Stomach smooth muscle (tissue), 2 donors: ENCODE data around the gene NCK2.

ENCODE experiments used
- H3K27ac ChIP-seq: one replicate; pipeline ENCODE4 v1.7.0; 2013; ENCODE audit warnings: mild to moderate bottlenecking, low read length, inconsistent platforms
- H3K27me3 ChIP-seq, 2 donors: one replicate each; pipeline ENCODE4 v1.7.0; 2013; ENCODE audit warnings: low read length in 2 of 2; ENCODE audit not compliant: insufficient read depth in 2 of 2, control insufficient read depth in 1 of 2
- H3K36me3 ChIP-seq, 2 donors: one replicate each; pipeline ENCODE4 v1.7.0; 2013; ENCODE audit warnings: low read length in 2 of 2; ENCODE audit not compliant: control insufficient read depth in 2 of 2, insufficient read depth in 2 of 2
- H3K4me1 ChIP-seq: one replicate; pipeline ENCODE4 v1.7.0; 2013; ENCODE audit warnings: low read length; ENCODE audit not compliant: control insufficient read depth, insufficient read depth
- H3K4me3 ChIP-seq, 2 donors: one replicate each; pipeline ENCODE4 v1.7.0; 2013; ENCODE audit warnings: low read length in 2 of 2
- H3K9ac ChIP-seq, 2 donors: one replicate each; pipeline ENCODE4 v1.7.0; 2013; ENCODE audit warnings: low read length in 2 of 2, mild to moderate bottlenecking in 1 of 2
- H3K9me3 ChIP-seq, 2 donors: one replicate each; pipeline ENCODE4 v1.7.0; 2013; ENCODE audit warnings: low read length in 2 of 2; ENCODE audit not compliant: control insufficient read depth in 2 of 2
- donor health status: healthy.
- donor health status: Pancreatic carcinoma.

NCK2 gene

DNA sequence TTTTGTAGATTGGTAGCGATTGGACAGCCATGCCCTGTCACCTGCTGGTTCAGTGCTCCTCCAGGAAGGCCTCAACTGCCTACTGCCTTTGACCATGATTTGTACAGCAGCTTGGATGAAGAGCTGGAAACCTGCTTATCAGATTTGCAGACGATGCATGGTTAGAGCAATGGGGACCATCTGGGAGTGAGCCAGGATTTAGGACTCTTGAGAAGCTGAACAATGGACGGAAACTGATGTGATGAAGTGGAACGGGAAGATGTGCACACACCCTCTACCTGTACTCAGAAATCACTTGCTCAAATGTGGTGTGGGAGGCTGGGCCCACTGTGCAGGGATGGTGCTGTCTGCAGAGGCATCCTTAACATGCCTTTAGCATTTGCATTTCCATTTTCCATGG lies 57.2 kb downstream of the NCK2 start:
- no peak overlapping the region for H3K4me3 ChIP-seq
- no peak overlapping the region for H3K27ac ChIP-seq
- H3K27me3 ChIP-seq = no peaks in the 10 kb centered on the region
- no peak overlapping the region for H3K9ac ChIP-seq
- H3K4me1 ChIP-seq = peaks cover 27% of the 10 kb centered on the region
- peaks cover 0 to 2% of the 10 kb centered on the region in 2 donors for H3K36me3 ChIP-seq
- H3K9me3 ChIP-seq = no peaks in the 10 kb centered on the region

DNA sequence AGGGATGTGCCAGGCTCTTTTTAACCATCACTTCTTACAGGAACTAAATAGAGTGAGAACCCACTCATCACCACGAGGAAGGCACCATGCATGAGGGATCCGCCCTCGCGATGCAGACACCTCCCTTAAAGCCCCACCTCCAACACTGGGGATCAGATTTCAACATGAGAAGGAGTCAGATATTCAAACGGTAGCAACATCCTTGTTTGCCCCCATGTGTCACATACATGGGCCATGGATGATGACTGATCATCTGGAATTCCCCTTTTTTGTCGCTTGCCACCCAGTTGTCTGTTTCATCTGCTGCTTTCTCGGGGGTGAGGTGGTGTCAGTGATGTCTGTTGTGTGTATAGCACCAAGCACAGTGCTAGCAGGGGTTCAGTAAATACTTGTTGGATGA lies 57.9 kb downstream of the NCK2 start:
- Histone ChIP-seq H3K9ac (no peak overlapping the region), H3K36me3 (peaks cover 0 to 2% of the 10 kb centered on the region in 2 donors), H3K4me1 (peaks cover 21% of the 10 kb centered on the region), H3K4me3 (no peak overlapping the region), H3K27ac (no peak overlapping the region), H3K9me3 (no peaks in the 10 kb centered on the region), H3K27me3 (no peaks in the 10 kb centered on the region)

- Histone ChIP-seq H3K27ac (no peak overlapping the region), H3K4me3 (no peak overlapping the region), H3K9ac (no peak overlapping the region), H3K36me3 (peaks cover 0 to 2% of the 10 kb centered on the region in 2 donors), H3K9me3 (no peaks in the 10 kb centered on the region), H3K27me3 (no peaks in the 10 kb centered on the region), H3K4me1 (peaks cover 23% of the 10 kb centered on the region)
Measured at GRCh38 chr2:105803337-105803736, 58.6 kb downstream of the NCK2 start.

DNA sequence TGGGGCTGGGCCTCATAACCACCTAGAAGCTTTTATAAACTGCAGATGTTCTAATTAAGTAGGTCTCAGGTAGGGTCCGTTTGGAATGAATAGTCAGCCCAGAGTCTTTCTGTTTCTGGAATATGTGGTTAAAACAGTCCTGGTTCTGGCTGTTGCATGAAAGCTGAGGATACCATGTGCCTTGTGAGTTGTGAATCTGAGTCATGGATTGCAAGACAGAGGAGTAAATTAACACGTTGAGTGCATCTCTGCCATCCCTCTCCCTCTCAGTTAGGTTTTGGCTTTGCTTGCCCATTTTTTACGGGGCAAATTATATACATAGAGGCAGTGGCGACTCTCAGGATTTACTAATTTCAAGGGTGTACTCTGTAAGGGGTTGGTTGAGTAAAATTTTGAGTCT lies 59.1 kb downstream of the NCK2 start:
- Histone ChIP-seq H3K9ac (no peak overlapping the region), H3K4me1 (peaks cover 23% of the 10 kb centered on the region), H3K9me3 (no peaks in the 10 kb centered on the region), H3K27ac (no peak overlapping the region), H3K27me3 (no peaks in the 10 kb centered on the region), H3K4me3 (no peak overlapping the region), H3K36me3 (peaks cover 0 to 2% of the 10 kb centered on the region in 2 donors)

DNA sequence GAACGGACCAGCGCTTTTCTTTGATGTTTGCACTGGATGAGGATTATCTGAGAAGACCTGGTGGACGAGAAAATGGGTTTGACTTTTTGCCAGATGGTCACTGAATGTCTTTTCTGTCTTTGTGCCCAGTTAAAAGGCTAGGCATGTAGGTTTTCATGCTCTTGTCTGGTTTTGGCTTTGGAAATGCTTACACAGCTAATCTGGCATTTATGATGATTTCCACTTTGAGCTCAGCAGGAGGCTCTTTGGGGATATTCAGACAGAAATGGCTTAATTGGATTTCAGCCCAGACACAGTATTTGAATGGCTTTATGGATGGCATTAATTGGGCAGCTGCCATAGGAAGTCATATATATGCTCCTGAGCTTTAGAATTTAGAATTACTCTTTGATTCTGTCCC lies 59.6 kb downstream of the NCK2 start:
- no peak overlapping the region for H3K9ac ChIP-seq
- H3K4me3 ChIP-seq = no peak overlapping the region
- no peaks in the 10 kb centered on the region for H3K27me3 ChIP-seq
- H3K4me1 ChIP-seq = peaks cover 23% of the 10 kb centered on the region
- peaks cover 0 to 2% of the 10 kb centered on the region in 2 donors for H3K36me3 ChIP-seq
- H3K9me3 ChIP-seq = no peaks in the 10 kb centered on the region
- H3K27ac ChIP-seq = no peak overlapping the region

DNA sequence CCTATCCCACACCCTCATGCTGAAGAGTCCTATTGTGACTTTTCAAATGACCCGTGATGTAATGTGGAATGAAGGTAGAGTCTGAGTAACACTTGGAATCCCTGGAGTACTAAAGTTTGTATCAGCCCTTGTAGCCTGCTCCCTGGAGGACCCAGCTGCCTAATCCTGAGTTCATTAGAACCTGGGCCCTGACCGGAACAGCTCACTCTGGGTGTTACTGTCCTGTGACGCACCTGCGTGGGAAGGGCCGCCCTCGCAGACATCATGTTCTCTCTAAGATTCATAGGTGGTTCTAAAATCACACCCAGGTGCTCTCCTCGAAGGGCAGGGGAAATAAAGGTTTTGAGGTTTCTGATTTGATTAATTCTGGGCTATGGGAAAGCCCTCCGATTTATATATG lies 62.3 kb downstream of the NCK2 start:
- Histone ChIP-seq H3K9me3 (no peaks in the 10 kb centered on the region), H3K27ac (no peak overlapping the region), H3K4me3 (no peak overlapping the region), H3K4me1 (peaks cover 35% of the 10 kb centered on the region), H3K9ac (no peak overlapping the region), H3K27me3 (no peaks in the 10 kb centered on the region), H3K36me3 (peaks cover 0 to 2% of the 10 kb centered on the region in 2 donors)

DNA sequence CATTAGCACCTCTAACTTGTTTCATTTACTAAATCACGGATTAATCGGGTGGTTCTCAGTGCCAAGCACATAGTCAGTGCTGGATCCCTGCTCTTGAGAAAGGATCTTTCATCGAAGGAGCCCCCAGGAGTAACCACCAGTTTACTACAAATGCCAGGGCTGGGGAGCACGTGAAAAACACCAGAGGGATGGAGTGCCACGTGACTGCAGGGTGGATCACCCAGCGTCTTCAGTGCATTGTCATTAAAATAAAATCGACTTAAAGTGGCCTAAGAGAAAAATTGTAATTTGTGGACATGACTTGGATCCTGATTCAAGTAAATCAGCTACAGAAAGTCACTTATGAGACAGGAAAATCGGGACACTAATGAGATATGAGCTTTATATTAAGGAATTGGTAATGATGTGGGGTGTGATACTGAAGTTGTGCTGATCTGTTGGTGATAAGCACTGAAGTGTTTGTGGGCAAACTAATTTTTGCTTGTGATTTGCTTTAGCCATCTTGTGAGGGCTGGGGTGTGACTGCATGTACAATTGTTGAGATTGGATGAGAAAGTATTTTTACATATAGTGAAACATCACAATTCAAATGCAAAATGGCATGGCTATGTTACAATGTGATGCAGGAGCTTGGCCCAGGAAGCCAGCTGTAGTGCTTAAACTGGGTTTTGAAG lies 63.8 kb downstream of the NCK2 start:
- Histone ChIP-seq H3K4me1 (peaks cover 43% of the 10 kb centered on the region), H3K9ac (no peak overlapping the region), H3K27ac (no peak overlapping the region), H3K36me3 (no peaks in the 10 kb centered on the region), H3K4me3 (no peak overlapping the region), H3K9me3 (no peaks in the 10 kb centered on the region), H3K27me3 (no peaks in the 10 kb centered on the region)

GRCh38 chr2:105809097-105809473 lies 64.4 kb downstream of the NCK2 start:
- H3K4me3 ChIP-seq = no peak overlapping the region
- no peak overlapping the region for H3K27ac ChIP-seq
- no peaks in the 10 kb centered on the region for H3K9me3 ChIP-seq
- peaks cover 44% of the 10 kb centered on the region for H3K4me1 ChIP-seq
- no peak overlapping the region for H3K9ac ChIP-seq
- no peaks in the 10 kb centered on the region for H3K27me3 ChIP-seq
- no peaks in the 10 kb centered on the region for H3K36me3 ChIP-seq

DNA sequence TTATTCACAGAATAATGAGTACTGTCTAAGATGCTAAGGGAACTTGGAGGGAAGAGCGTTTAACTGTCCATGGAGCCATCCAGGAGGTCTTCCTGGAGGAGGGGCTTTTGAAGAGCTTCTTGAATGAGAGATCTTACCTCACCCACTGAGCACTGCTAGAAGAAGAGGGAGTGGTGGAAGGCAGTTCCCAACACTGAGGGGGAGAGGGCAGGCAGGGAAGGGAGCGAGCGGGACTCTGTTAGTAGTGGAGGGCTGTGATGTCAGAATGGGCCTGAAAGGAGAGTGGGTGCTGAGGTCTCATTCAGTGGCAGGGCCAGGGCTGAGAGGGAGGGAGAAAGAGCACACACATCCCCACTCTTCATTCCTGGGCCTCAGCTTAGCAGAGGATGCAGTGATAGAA lies 65.0 kb downstream of the NCK2 start:
- H3K9me3 ChIP-seq = no peaks in the 10 kb centered on the region
- H3K27me3 ChIP-seq = no peaks in the 10 kb centered on the region
- H3K27ac ChIP-seq = no peak overlapping the region
- no peaks in the 10 kb centered on the region for H3K36me3 ChIP-seq
- H3K9ac ChIP-seq = no peak overlapping the region
- H3K4me3 ChIP-seq = no peak overlapping the region
- H3K4me1 ChIP-seq = peaks cover 49% of the 10 kb centered on the region

DNA sequence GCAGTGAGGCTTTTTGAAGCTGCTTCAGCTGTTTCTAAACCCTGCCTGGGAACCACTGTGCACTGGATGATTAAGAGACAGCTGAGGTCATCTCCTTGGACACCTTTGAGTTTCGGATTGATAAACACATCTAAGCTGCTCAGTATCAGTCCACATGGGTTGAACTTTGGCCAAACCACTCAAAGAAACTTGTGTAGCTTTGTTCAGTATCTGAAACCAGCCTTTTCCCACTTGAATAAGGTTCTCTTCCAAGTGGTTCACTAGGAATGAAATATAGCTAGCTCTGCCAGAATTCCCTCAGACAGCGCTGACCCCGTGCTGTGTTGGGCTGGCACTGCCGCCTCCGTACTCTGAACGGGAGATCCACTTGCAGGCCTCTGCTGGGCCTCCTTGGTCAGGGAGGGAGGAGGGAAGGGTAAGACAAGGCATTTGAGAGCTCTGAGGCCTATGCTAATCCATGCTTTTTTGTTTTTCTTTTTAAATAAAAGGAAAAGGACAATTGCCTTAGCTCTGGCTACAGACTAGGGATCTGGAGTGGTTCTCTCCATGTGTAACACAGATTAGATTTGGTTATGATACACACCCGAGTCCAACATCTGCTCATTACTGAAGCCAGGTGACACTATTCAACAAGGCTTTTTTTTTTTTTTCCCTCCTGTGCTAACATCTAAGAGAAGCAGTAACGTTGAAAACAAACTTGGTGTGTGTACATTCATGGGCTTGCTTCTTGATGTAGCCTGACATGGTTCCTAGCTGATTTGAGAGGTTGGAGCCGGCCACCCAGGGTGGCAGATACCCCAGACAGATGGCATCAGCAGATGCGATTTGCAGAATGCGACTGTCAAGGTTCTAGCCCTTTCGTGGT lies 67.7 kb downstream of the NCK2 start:
- H3K4me1 ChIP-seq = peaks cover 55% of the 10 kb centered on the region
- H3K36me3 ChIP-seq = peaks cover 3 to 7% of the 10 kb centered on the region in 2 donors
- no peaks in the 10 kb centered on the region for H3K27me3 ChIP-seq
- H3K9ac ChIP-seq = peak overlapping the region; percentile 13 to 43
- H3K9me3 ChIP-seq = no peaks in the 10 kb centered on the region
- peak overlapping the region; percentile 34 to 40 for H3K4me3 ChIP-seq
- peak overlapping the region; percentile 53 for H3K27ac ChIP-seq

DNA sequence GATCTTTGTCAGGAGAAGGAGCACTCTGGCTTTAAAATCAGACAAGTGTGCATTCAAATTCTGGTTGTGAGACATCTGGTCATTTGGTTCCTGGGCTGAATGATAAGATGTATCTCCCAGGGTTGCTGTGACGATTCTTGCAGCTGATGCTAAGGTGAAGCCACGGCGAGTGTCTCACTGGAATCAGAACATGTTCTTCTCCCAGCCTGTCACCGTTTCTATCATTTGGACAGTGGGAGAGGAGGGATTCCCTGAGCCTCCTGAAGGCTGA lies 68.3 kb downstream of the NCK2 start:
- Histone ChIP-seq H3K36me3 (peaks cover 3 to 7% of the 10 kb centered on the region in 2 donors), H3K4me3 (no peak overlapping the region), H3K9ac (peak overlapping the region in 1 of 2 donors; percentile 21), H3K4me1 (peaks cover 55% of the 10 kb centered on the region), H3K27ac (peak overlapping the region; percentile 53), H3K27me3 (no peaks in the 10 kb centered on the region), H3K9me3 (no peaks in the 10 kb centered on the region)
